GM19035 (cell line): ENCODE results near the gene LGALS9C.
"Not testable (repeated sequence)": the region's sequence is repeated elsewhere in the genome, so short reads cannot be mapped to it uniquely, and the experiment has no call there.

Experiments
- ATAC-seq: cut with Tn5 transposase; IDR thresholded peaks from one replicate; pipeline ENCODE4 v1.9.1; 2021; ENCODE audit not compliant: unreplicated experiment

The LGALS9C gene

GRCh38 chr17:18478362-18478761 lies 1.8 kb downstream of the LGALS9C start:
- ATAC-seq, result not testable (repeated sequence)

DNA sequence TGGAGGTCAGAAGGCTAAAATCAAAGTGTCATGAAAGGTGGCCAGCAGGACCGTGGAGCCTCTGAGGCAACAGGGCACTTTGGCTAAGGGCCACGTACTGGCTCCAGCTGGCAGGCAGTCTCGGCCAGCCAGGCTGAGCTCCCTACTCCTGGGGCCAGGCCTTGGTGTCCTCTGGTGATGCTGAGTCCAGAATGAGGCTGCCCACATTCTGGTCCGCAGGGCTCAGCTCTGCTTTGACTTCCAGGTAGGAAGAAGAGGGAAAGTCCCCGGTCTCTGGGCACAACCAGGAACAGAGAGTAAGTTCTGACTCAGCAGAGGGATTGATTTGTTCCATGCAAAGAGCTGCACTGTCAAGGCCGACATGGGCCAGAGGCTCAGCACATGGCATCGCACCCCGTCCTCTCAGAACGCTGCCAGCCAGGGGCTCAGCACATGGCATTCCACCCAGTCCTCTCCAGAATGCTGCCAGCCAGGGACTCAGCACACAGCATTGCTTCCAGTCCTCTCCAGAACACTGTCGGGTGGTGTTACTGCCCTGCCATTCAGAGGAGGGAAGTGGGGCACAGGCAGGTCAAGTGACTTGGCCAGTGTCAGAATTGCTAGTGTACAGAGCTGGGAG lies 2.5 kb downstream of the LGALS9C start:
- ATAC-seq, result not testable (repeated sequence)

- ATAC-seq, result not testable (repeated sequence)
Observed at GRCh38 chr17:18481775-18482174, 5.2 kb downstream of the LGALS9C start.

DNA sequence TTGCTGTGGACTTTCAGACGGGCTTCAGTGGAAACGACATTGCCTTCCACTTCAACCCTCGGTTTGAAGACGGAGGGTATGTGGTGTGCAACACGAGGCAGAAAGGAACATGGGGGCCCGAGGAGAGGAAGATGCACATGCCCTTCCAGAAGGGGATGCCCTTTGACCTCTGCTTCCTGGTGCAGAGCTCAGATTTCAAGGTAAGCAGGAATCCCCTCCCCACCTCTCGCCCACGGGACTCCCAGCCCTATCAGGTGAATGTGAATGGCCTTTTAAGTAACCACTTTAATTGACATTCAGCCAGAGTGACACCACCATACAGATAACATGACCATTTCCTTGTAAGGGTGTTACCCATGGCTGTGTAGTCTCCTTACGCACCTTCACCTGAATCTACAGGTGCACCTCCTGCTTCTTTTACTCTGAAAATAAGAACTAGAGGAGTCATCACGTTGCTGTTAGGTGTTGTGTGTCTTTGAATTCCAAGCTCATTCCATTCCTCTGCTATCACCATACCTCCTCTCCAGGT lies 9.4 kb downstream of the LGALS9C start:
- ATAC-seq, result not testable (repeated sequence)

DNA sequence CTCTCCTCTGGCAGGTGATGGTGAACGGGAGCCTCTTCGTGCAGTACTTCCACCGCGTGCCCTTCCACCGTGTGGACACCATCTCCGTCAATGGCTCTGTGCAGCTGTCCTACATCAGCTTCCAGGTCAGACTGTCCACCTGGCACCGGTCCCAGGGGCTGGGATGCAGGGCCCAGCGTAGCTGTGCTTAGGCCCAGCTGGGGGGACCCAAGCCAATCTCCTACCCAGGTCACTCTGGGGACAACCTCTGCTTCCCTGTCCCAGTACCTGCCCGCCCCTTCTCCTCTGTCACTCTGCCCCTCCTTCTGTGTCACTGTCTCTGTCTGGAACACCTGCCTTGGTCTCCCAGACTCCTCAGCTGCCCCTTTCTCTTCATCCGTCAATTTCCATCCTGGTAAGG lies 11.0 kb downstream of the LGALS9C start:
- ATAC-seq, result not testable (repeated sequence)

DNA sequence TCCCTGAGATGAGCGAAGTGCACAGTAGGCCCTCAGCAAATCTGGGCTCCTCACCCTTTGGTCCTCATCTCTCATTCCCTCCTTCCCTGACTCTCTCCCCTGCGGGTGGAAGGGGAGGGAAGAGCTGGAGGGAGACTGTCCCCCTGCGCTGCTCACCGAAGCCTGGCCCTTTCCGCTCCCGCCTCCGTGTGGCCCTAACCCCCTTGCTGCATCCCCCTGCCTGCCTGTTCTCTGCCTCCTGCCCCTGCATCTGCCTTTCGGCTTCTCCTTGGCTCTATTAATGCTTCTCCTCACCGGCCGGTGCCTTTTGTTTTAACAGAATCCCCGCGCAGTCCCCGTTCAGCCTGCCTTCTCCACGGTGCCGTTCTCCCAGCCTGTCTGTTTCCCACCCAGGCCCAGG lies 12.0 kb downstream of the LGALS9C start:
- not testable (repeated sequence) for ATAC-seq

- not testable (repeated sequence) for ATAC-seq
Observed at GRCh38 chr17:18490016-18490415, 13.4 kb downstream of the LGALS9C start.

- ATAC-seq, result not testable (repeated sequence)
Observed at GRCh38 chr17:18492712-18493480, 16.3 kb downstream of the LGALS9C start.

DNA sequence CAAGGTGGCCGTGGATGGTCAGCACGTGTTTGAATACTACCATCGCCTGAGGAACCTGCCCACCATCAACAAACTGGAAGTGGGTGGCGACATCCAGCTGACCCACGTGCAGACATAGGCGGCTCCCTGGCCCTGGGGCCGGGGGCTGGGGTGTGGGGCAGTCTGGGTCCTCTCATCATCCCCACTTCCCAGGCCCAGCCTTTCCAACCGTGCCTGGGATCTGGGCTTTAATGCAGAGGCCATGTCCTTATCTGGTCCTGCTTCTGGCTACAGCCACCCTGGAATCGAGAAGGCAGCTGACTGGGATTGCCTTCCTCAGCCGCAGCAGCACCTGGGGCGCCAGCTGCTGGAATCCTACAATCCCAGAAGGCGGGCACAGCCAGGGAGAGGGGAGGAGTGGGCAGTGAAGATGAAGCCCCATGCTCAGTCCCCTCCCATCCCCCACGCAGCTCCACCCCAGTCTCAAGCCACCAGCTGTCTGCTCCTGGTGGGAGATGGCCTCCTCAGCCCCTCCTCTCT lies 17.7 kb downstream of the LGALS9C start:
- ATAC-seq, result not testable (repeated sequence)

DNA sequence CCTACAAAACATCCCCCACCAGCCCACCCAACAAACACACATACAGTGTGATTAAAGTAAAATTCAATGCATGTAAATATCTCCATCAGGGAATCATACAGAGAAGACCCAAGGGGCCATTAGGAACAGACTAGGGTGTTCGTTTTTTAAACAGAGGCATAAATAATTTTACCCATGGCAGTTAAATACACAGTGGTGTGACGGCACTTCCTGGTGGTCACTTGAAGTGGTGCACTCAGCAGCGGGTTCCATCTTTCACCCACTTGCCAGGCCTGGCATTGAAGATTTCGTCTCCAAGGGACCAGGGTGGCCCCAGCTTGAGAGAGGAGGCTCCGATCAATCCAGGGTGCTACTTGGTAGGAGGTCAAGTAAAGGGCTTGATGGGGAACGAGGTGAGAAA lies 20.5 kb downstream of the LGALS9C start:
- not testable (repeated sequence) for ATAC-seq

DNA sequence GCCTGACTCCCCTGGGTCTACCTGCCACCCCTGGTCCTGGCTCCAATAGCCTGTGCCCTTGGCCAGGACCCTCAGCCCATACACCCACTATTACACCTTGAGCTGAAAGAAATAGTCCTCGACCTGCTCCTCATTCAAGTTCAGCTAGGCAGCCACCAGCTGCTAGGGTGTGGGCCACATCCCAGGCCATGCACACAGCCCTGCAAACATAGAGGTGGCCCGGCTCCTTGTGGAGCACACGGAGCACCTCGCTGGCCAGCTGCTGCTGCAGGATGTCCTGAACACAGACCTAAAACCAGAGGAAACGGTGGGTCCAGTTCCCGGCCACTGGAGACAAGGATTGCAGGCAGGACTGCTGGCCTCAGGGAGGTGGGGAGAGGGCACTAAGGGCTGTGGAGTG lies 22.5 kb downstream of the LGALS9C start:
- not testable (repeated sequence) for ATAC-seq

- not testable (repeated sequence) for ATAC-seq
Observed at GRCh38 chr17:18499756-18500155, 23.2 kb downstream of the LGALS9C start.

DNA sequence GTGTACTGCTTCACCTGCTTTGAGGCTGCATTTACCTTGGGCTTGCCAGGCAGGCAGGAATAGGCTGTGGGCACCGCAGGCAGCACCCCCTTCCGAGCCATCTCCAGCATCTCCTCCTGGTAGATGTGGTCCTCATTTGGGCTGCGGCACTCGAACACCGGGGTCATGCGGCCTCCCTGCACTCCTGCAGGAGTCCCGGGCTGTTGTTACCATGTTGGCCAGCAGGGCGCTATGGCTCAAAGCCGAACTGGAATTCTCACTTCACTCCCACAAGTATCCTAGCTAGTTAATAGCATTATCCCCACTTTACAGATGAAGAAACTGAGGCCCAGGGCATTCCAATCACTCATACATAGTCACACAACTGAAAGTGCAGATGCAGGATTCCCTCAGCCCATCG lies 23.7 kb downstream of the LGALS9C start:
- ATAC-seq, result not testable (repeated sequence)

DNA sequence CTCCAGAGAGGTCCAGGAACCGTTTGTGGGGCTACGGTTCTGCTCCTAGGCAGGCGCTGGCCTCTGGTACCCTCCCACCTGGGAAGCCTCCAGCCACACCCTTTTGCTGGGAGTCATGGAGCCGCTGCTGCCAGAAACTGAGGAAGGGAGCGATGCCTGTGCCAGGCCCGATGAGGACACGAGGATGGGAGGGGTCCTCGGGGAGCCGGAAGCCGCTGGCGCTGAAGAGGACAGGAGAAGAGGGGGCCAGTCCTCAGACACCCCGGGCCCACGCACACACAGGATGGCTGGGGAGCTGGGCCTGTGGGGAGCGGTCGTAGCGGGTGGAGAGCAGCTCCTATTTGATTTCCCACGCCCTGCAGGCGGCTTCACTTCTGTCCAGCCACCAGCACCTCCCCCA lies 24.2 kb downstream of the LGALS9C start:
- not testable (repeated sequence) for ATAC-seq

DNA sequence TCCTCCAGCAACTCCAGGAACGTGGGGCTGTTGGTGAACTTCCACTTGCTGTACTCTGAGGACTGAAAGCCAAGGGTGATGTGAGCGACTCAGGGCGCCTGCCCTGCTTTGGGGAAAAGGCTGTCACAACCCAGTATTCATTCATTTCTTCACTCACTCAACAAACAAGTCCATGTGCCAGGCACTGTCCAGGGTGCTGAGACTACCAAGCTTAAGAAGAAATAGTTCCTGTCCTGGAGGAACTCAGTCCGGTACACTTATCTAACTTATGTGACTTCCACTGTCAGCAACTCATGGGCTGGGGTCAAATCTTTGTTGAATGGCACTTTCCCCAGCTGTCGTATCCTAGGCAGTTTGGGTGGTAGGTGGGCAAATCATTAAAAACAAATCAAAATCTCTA lies 26.6 kb downstream of the LGALS9C start:
- ATAC-seq, result not testable (repeated sequence)

- not testable (repeated sequence) for ATAC-seq
Observed at GRCh38 chr17:18507729-18508128, 31.1 kb downstream of the LGALS9C start.

- ATAC-seq, result not testable (repeated sequence)
Observed at GRCh38 chr17:18508667-18509066, 32.1 kb downstream of the LGALS9C start.

DNA sequence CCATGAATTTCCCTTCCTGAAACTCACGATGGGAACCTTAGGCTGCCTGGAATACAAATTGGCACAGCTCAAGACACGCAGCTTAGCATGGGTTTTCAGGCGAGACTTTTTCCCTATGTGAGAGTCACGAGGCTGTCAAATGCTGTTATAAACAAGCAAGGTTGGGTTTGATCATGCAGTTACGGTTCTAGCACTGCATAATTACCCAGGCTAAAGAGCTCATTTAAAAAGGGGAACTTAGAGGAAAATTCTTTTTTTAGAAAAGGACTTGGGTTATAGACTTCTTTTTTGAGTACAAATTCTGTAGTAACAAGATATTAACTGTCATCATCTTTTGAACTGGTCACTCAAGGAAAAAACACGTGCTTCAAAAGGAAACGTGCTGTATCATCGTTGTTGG lies 44.5 kb downstream of the LGALS9C start:
- not testable (repeated sequence) for ATAC-seq

DNA sequence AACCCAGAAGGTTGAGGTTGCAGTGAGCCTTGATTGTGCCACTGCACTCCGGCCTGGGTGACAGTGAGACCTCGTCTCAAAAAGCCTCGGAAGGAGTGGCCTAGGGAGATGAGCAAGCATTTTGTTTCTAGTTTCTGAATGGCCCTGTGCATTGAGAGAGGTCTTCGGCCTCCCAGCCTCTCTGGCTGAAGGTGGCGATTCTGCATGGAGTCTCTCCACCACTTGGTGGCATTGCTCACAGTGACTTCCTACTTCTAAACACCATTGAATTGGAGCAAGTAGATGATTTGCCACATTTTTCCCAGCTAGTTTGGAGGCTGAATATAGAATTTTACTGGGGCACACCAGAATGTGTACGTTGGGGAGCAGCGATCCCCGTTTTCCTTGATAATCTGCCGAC lies 48.4 kb downstream of the LGALS9C start:
- not testable (repeated sequence) for ATAC-seq

DNA sequence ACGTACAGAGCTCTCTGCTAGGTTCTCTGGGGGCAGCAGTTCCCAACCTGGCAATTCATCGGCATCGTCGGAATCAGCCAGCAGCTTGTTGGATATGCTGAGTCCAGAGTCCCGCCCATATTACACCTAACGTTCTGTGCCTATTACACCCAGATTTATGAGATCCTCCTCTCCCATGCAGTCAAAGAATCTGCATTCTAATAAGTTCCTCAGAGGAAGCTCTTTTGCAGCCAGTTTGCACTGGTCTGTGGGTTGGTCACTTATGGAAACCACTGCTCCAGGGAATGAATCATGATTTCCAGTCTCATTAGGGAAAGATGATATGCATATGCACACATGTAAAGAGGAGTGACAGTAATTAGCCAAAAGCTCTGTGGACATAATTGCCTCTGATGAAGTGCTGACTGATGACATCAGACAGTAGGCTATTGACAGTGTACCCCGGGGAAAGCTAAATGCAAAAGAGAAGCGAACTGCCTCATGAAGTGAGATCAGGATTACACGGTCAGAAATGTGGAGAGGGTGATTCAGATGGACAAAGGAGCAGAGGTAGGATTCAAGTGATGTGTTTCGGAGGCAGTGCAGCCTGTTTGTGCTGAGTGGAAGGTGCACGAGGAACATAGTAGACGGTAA lies 49.7 kb downstream of the LGALS9C start:
- not testable (repeated sequence) for ATAC-seq

DNA sequence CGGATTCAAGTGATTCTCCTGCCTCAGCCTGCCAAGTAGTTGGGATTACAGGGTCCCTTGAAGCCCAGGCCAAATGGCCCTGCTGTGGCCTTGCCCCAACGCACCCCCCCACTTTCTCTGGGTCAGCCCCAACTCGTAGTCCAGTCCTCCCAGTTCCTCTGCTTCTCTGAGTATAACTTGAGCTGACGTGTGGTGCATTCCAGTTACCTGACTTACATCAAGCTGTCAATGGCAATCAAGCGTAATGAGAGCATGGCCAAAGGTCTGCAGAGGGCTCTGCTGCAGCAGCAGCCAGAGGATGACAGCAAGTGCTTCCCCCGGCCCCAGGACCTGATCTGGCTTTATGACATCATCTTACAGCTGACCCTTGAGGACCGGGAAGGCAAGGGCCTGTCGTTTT lies 50.8 kb downstream of the LGALS9C start:
- ATAC-seq, result not testable (repeated sequence)
